Inflammatory macrophage (primary cell): ENCODE measurements around the gene CGB5.
"Not testable (repeated sequence)": the region's sequence is repeated elsewhere in the genome, so short reads cannot be mapped to it uniquely, and the experiment has no call there.

ENCODE experiments used
- DNase-seq, 2 donors: peaks; one replicate each; pipeline ENCODE4 v3.0.0-alpha.2; 2020 to 2022

The CGB5 gene

DNA sequence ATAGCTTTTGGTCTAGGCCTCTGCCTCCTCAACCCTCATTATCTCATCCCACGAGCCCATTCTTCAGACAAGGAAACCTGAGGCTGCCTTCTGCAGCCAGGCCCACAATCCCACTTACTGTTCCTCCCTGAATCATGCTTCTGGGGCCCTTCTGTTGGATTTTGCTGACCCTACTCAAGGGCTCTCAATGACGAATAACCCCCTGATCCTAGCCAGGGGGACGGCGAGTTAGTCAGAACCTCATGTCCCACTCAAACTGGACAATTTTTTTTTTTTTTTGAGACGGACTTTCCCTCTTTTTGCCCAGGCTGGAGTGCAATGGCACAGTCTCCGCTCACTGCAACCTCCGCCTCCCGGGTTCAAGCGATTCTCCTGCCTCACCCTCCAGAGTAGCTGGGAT, 21.5 kb upstream of the CGB5 start:
- no peak for DNase-seq

DNA sequence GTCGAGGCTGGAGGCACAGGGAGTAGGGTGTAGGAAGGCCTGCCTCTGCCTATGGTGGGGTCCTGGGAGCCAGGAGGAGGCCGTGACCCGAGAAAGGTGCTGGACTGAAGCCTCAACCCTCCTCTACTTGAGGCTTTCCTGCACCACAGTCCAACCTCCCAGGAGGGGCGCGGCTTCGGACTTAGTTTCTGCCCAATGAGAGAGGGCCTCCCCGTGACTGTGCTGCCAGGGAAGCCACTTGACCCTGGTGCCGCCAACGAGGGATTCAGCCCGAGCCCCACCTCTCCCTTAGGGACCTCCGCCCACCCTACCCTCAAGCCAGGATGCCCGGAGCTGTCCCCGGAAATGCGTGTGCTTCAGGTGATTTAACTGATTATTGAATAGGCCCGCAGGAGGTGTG, 19.4 kb upstream of the CGB5 start, which contains the start of gene CGB3:
Gene CGB3 (minus strand): TSS at position 101 of the 400 bp plus-strand sequence. CDS start 362 bp downstream, outside the sequence.
- DNase-seq = not testable (repeated sequence)

DNA sequence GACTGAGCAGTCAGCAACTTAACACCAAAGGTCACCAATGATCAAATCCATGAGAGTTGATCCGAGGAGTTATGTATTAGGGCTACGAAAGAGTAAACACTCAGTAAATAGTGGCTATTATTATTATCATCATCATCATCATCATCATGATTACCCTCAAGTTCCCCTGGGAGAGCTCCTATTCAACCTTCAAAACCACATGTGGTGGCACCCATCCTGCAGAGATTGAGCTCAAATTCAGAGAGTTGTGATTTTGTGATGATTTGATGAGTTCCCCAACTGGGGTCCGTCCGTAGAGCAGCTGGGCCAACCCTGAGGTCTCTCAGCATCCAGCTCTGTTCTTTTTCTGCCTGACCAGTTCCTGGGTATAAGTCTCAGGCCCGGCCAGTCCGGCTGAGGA, 18.6 kb upstream of the CGB5 start:
- not testable (repeated sequence) for DNase-seq

DNA sequence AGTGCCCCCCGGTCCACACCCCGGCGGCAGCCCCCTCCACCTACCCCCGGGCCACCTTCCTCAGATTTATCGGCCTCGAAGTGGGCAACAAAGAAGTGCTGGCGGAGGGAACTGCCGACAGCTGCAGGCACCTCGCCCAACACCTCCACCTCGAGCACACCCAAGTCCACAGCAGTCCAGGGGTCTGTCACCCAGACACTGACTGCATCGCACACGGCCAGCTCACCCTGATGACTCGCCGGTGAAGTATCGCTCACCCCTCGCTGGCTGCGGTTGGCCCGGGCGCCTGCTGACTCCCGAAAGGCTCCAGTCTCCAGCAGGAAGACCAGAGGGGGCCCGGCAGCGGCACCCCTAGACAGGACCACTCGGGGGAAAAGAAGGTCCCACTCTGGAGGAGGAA, 18.0 kb upstream of the CGB5 start:
- DNase-seq = not testable (repeated sequence)

DNA sequence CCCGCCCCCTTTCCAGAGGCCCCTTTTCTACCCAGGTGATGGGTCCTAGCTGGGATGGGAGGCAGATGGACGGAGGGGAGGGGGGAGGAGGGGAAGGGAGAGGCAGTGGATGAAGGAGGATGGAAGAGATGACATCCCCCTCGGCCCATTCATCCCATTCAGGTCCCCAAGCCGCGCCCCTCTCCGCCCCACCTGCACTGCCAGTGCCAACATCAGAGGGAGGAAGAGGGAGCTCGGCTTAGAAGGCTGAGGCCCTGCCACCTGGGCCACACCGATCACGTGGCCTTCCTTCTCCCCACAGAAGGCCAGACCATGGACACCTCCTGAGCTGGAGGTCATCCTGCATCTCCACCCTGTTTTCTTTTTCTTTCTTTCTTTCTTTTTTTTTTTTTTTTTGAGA, 15.0 kb upstream of the CGB5 start:
- DNase-seq = not testable (repeated sequence)

DNA sequence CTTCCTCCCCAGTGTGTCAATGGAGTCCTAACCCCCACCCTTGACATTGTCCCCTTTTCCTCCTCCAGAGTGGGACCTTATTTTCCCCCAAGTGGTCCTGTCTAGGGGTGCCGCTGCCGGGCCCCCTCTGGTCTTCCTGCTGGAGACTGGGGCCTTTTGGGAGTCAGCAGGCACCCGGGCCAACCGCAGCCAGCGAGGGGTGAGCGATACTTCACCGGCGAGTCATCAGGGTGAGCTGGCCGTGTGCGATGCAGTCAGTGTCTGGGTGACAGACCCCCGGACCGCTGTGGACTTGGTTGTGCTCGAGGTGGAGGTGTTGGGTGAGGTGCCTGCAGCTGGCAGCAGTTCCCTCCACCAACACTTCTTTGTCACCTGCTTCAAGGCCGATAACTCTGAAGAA, 13.9 kb upstream of the CGB5 start:
- DNase-seq = not testable (repeated sequence)

DNA sequence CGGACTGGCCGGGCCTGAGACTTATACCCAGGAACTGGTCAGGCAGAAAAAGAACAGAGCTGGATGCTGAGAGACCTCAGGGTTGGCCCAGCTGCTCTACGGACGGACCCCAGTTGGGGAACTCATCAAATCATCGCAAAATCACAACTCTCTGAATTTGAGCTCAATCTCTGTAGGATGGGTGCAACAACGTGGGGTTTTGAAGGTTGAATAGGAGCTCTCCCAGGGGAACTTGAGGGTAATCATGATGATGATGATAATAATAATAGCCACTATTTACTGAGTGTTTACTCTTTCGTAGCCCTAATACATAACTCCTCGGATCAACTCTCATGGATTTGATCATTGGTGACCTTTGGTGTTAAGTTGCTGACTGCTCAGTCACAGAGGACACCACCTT, 13.3 kb upstream of the CGB5 start:
- DNase-seq = not testable (repeated sequence)

DNA sequence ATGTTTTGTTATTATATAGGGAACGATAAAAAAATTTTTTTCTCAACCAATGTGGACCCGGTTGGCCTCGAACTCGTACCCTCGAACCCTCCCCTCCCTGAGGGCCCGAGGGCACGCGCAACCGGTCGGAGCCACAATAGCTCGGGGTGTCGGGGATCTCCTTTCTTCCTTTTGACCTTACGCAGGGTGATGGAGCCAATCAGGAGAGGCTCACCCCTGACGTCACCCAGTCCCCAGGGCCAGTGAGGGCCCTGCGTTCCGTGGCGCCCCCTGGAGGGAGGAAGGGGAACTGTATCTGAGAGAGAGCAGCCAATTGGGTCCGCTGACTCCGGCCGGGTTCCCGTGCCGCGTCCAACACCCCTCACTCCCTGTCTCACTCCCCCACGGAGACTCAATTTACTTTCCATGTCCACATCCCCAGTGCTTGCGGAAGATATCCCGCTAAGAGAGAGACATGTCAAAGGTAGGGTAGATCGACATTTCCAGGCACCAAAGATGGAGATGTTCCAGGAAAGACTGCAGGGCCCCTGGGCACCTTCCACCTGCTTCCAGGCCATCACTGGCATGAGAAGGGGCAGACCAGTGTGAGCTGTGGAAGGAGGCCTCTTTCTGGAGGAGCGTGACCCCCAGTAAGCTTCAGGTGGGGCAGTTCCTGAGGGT, 11.9 kb upstream of the CGB5 start, which contains the start of gene CGB2:
Gene CGB2 (plus strand): TSS at position 249 of the 660 bp plus-strand sequence. CDS start 206 bp downstream, at position 455.
- DNase-seq = peak; percentile 7 to 38

DNA sequence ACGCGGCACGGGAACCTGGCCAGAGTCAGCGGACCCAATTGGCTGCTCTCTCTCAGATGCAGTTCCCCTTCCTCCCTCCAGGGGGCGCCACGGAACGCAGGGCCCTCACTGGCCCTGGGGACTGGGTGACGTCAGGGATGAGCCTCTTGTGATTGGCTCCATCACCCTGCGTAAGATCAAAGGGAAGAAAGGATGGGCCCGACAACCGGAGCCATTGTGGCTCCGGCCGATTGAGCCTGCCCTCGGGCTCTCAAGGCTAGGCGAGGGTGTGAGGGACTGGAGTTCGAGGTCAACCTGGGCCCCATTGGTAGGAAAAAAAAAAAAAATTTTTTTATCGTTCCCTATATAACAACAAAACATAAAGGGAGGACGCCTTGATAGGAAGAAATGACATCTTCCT, 6.8 kb upstream of the CGB5 start, which contains the start of gene CGB1:
Gene CGB1 (minus strand): TSS at position 81 of the 400 bp plus-strand sequence. CDS start 184 bp downstream, outside the sequence.
- DNase-seq = peak in 1 of 2 donors; percentile 26

DNA sequence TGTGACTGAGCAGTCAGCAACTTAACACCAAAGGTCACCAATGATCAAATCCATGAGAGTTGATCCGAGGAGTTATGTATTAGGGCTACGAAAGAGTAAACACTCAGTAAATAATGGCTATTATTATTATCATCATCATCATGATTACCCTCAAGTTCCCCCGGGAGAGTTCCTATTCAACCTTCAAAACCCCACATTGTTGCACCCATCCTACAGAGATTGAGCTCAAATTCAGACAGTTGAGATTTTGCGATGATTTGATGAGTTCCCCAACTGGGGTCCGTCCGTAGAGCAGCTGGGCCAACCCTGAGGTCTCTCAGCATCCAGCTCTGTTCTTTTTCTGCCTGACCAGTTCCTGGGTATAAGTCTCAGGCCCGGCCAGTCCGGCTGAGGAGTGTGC, 5.5 kb upstream of the CGB5 start:
- DNase-seq = not testable (repeated sequence)

DNA sequence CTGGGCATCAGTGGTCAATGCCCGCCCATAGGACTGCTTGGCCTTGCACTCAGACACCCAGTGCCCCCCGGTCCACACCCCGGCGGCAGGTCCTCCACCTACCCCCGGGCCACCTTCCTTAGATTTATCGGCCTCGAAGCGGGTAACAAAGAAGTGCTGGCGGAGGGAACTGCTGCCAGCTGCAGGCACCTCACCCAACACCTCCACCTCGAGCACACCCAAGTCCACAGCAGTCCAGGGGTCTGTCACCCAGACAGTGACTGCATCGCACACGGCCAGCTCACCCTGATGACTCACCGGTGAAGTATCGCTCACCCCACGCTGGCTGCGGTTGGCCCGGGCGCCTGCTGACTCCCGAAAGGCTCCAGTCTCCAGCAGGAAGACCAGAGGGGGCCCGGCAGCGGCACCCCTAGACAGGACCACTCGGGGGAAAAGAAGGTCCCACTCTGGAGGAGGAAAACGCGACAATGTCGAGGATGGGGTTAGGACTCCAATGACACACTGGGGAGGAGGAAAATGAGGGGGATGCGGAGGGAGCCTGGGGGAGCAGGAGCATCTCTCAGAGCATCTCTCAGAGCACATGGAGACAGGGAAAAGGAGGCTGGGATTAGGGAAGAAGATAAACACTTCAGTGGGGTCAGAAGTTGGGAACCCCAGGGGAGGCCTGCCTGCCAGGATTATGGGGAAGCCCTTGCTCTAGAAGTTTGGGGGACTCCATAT, 4.9 kb upstream of the CGB5 start:
- not testable (repeated sequence) for DNase-seq

DNA sequence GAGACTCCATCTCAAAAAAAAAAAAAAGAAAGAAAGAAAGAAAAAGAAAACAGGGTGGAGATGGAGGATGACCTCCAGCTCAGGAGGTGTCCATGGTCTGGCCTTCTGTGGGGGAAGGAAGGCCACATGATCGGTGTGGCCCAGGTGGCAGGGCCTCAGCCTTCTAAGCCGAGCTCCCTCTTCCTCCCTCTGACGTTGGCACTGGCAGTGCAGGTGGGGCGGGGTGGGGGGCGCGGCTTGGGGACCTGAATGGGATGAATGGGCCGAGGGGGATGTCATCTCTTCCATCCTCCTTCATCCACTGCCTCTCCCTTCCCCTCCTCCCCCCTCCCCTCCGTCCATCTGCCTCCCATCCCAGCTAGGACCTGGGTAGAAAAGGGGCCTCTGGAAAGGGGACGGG, 3.9 kb upstream of the CGB5 start:
- DNase-seq = not testable (repeated sequence)

DNA sequence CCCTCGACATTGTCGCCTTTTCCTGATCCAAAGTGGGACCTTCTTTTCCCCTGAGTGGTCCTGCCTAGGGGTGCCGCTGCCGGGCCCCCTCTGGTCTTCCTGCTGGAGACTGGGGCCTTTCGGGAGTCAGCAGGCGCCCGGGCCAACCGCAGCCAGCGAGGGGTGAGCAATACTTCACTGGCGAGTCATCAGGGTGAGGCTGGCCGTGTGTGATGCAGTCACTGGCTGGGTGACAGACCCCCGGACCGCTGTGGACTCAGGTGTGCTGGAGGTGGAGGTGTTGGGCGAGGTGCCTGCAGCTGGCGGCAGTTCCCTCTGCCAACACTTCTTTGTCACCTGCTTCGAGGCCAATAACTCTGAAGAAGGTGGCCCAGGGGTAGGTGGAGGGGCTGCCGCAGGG, 1.5 kb upstream of the CGB5 start:
- DNase-seq = no peak

DNA sequence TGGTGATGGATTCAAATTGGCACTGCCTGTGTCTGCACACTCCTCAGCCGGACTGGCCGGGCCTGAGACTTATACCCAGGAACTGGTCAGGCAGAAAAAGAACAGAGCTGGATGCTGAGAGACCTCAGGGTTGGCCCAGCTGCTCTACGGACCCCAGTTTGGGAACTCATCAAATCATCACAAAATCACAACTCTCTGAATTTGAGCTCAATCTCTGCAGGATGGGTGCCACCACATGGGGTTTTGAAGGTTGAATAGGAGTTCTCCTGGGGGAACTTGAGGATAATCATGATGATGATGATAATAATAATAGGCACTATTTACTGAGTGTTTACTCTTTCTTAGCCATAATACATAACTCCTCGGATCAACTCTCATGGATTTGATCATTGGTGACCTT, 982 bp upstream of the CGB5 start:
- DNase-seq = not testable (repeated sequence)

DNA sequence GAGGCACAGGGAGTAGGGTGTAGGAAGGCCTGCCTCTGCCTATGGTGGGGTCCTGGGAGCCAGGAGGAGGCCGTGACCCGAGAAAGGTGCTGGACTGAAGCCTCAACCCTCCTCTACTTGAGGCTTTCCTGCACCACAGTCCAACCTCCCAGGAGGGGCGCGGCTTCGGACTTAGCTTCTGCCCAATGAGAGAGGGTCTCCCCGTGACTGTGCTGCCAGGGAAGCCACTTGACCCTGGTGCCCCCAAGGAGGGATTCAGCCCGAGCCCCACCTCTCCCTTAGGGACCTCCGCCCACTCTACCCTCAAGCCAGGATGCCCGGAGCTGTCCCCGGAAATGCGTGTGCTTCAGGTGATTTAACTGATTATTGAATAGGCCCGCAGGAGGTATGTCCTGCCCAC, 5.4 kb downstream of the CGB5 start, which contains the start of gene CGB8:
Gene CGB8 (minus strand): TSS at position 101 of the 400 bp plus-strand sequence. CDS start 372 bp downstream, outside the sequence.
- DNase-seq = not testable (repeated sequence)

DNA sequence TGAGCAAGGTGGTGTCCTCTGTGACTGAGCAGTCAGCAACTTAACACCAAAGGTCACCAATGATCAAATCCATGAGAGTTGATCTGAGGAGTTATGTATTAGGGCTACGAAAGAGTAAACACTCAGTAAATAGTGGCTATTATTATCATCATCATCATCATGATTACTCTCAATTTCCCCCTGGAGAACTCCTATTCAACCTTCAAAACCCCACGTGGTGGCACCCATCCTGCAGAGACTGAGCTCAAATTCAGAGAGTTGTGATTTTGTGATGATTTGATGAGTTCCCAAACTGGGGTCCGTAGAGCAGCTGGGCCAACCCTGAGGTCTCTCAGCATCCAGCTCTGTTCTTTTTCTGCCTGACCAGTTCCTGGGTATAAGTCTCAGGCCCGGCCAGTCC, 6.2 kb downstream of the CGB5 start:
- DNase-seq = not testable (repeated sequence)

DNA sequence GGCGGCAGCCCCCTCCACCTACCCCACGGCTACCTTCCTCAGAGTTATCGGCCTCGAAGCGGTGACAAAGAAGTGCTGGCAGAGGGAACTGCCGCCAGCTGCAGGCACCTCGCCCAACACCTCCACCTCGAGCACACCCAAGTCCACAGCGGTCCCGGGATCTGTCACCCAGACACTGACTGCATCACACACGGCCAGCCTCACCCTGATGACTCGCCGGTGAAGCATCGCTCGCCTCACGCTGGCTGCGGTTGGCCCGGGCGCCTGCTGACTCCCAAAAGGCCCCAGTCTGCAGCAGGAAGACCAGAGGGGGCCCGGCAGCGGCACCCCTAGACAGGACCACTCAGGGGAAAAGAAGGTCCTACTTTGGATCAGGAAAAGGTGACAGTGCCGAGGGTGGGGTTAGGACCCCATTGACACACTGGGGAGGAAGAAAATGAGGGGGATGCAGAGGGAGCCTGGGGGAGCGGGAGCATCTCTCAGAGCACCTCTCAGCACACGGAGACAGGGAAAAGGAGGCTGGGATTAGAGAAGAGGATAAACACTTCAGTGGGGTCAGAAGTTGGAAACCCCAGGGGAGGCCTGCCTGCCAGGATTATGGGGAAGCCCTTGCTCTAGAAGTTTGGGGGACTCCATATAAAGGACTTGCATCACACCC, 6.9 kb downstream of the CGB5 start:
- not testable (repeated sequence) for DNase-seq

DNA sequence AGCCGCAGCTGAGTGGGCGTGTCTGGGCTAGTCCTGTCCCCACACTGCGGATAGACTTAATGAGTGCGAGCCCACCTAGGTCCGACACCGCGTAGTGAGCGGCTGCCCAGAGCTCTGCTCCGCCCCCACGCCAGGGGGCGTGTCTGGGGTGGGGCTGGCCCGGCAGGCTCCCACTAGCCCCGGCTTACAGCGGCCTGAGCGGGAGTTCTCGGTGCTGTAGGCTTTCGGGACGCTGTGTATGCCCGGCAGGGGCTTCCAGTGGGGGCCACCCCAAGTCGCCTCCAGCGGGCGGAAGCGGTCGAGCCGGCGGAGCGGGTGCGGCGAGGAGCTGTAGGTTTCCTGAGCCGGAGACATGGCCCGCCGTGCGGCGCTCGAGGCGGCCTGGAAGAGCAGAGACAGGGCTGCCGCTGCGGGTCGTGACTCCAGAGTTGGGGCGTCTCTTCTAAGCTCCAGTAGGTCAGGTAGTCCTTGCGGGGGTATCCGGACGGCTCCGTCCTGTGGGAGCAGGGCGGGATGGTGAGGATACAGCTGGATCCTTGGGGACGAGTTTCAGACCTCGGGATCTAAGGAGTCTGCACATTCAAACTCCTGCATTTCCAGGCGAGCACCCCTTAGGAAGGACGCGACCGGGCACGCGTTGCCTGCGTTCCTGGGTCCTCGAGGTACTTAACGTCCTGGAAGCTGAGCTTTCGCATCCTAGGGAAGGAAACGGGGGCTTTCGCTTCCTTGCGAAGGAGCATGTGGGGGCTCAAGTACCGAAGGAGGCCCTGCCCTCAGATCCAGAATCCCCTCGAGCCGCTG, 12.7 kb downstream of the CGB5 start:
- peak; percentile 7 to 43 for DNase-seq

DNA sequence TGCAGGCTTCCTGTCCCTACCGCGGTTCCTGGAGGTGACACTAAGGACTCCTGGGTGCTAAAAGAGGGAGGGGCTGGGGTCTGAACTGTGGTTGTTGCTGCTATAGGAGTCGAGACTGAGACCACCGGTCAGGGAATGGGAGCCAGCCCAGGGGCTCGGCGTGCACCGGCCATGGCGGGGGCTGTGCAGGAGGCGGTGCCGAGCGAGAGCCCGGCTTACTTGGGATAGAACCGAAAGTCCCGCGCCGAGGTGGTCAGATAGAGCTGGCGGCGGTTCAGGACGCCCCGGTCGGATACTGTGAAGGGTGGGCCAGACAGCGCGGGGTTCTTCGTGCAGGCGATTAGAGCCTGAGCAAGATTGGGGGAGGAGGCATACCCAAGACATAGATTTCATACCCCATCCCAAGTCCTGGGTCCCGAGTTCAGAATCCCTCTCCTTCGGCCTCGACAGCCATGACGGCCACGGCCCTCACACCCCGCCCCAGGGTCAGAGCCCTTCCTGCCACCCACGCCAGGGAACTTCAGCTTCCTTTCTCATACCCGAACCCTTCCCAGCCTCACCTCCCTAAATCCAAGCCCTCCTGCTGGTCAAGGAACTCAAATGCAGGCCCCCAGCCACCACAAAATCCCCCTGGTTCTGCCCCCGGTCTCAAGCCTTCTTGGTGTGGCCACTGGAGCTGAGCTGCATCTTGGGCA, 13.4 kb downstream of the CGB5 start:
- DNase-seq = not testable (repeated sequence)

DNA sequence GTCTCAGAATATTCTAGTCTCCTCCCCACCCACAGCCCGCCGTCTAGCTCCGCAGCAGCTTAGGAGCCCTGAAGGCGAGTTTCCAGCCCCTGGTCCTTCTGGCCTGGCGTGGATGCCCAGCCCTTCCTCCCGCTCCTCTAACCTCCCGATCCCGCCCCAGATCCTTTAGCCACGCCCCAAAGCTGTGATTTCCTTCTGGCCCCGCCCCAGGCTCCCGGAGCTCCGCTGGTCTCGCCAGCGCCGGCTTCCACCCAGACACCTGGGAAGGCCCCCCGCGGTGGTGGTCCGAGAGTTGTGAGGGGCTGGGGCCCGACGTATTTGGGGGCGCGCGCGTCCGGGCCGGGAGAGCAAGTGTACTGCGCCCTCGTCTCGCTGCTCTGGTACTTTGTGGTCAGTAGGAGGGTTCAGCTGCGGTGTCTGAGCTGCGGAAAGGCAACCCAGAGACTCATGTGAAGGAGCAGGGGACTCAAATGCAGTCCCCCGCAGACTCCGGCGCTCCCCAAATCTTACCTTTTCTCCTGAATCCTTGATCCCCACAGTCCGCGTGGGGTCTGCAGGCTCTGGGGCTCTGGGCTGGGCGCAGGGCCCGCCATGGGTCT, 14.1 kb downstream of the CGB5 start, which contains the start of gene CGB7:
Gene CGB7 (minus strand): TSS at position 114 of the 599 bp plus-strand sequence. CDS start 2,374 bp downstream, outside the sequence.
- DNase-seq = peak; percentile 30 to 39

DNA sequence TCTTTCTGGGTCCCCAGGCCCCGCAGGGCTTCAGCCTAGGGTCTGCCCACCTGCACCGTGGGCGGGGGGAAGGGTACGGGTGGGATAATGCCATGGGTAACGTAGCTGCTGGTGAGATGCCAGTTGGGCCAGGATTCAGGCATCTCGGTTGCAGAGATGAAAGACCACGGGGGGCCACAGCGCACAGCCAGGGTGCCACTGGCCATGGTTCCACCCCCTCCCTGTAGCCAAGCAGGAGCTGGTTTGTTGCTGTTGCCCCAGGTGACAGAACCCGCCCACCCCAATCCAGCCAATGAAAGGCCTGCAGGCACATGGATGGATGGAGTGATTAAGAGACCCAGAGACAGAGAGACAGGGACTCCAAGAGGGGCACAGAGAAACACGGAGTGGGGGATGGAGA, 14.9 kb downstream of the CGB5 start:
- no peak for DNase-seq
